ENCODE measurements around the gene LDHA.

LDHA gene

GRCh38 chr11:18394275-18394927 is at the start of gene LDHA:
LDHA (plus strand) TSS chr11:18394563; CDS start chr11:18396843, 2,280 bp downstream.
- peak; percentile 78 for DNase-seq

DNA sequence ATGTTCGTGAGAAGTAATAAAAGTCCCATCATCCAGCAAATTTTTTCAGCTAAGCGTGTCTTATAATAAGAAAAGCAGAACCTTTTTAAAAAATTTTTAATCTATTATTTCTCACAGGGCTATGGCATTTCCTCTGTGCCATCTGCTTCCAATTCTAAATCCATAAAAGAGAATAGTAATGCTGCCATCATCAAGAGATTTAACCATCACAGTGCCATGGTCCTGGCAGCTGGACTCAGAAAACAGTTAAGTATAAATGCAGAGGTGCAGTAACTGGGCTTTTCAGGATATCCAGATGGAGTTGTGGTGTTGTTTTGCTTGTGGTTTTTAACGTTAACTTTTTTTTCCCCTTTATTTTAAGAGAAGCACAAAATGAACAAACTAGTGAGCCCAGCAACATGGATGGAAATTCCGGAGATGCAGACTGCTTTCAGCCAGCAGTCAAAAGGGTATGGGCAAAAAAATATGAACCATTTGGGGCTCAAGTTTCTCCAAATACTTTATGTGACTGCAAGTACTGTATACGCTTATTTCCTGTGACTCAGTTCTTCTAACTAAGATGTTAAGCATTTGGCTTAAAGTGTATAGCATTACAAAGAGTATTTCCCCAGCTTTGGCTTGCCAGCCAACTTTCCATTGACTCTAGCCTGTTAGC is 46.8 kb upstream of the LDHA start:
- no peak for DNase-seq

DNA sequence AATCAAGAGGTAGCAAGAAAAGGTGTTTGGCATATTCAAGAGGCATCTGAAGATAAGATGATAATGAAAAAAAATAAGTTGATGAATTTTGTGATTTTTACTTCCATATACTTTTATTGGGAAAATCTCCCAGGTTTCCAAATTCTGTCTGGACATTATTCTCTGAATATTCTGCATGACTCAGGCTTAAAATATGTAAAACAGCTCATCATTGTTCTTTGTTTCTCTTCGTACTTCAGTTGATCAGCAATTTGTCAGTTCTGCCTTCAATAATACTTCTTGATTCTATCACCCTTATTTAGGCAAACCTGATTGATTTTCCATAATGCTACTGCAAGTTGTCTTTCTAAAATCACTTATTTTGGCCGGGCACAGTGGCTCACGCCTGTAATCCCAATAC is 41.8 kb upstream of the LDHA start:
- no peak for DNase-seq

DNA sequence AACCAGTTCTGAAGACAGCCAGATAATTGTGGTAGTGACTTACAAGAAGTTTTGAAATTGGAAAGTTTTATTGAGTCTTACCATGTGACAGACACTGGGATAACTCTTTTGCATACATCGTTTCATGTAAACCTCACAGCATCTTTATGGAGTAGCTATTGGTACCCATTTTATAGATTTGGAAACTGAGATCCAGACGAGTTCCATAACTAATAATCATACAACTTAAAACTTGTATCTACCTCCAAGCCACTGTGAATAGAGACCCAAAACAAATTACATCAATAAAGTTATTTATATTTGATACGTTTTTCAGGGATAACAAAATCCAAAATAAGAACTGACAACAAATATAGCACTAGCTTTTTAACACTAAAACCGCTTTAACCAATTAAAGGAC is 35.7 kb upstream of the LDHA start:
- no peak for DNase-seq

GRCh38 chr11:18361154-18361553 is 33.2 kb upstream of the LDHA start:
- no peak for DNase-seq

DNA sequence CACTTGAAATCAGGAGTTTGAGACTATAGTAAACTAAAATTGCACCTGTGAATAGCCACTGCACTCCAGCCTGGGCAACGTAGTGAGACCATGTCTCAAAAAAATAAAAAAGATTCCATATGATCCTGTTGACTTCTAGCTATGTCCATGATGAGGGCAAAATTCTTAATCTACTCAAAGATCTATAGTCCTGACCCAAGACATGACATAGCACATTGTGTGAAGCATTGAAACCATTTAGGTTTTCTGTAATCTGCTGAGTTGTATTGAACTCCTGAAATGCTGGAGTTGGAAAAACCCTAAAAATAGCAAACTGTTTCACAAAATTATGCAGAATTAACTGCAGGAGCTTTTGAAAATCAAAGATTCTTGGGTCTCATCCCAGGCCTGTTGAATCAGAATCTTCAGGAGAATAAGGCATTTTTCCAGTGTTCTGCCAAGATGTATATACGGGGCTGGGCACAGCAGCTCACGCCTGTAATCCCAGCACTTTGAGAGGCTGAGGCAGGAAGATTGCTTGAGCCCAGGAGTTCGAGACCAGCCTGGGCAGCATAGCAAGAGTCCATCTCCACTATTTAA is 29.8 kb upstream of the LDHA start:
- DNase-seq = no peak

DNA sequence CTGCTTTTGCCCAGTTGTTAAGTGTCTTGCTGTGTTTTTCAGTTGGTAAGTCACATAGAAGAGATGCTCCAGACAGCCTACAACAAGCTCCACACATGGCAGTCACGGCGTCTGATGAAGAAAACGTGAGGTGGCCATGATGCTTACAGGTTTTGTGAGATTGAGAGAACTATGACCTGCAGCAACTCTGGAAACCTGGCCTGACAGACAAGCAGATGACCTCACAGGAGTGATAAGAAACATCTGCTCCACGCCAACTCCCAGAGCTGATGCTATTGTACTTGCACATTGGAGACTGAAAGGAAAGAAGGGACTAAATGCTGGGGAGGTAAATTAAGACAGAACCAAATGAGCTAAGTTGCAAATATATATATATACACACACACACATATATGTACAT is 28.6 kb upstream of the LDHA start:
- DNase-seq = no peak

GRCh38 chr11:18366286-18366685 is 28.1 kb upstream of the LDHA start:
- no peak for DNase-seq

- DNase-seq = no peak
Measured at GRCh38 chr11:18367431-18367830, 26.9 kb upstream of the LDHA start.

GRCh38 chr11:18368221-18368620 is 26.1 kb upstream of the LDHA start:
- no peak for DNase-seq

DNA sequence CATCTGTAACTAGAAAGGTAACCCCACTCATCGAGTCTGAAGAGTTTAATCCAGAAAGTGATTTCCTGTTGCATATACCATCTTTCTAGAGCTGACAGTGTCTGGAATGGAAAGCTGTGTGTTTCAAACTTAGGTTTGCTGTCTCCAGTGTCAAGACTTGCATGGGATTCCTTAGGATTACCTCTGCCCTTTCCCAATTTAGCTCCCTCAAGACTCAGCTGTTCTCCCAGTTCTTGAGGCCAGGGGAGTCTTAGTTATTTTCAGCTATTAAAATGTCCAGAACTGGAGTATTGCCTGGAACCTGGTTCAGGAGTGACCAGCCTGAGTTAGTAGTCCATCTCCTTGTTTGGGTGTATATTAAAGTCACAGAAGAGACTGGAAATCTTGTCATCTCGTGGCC is 25.0 kb upstream of the LDHA start:
- DNase-seq = no peak

GRCh38 chr11:18371279-18371678 is 23.1 kb upstream of the LDHA start:
- no peak for DNase-seq

DNA sequence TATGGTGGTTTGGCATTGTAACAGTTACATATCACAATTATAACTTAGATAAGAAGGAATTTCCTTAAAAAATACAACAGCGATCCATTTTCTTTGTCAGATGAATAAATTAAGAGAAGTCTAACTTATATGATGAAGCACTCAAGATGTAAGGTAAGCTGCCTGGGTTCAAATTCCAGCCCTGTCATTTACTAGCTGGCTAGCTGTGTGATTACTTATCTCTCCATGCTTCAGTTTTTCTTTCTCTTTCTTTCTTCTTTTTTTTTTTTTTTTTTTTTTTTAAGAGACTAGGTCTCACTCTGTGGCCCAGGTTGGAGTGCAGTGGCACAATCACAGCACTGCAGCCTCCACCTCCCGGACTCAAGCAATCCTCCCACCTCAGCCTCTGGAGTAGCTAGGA is 22.2 kb upstream of the LDHA start:
- DNase-seq = no peak

DNA sequence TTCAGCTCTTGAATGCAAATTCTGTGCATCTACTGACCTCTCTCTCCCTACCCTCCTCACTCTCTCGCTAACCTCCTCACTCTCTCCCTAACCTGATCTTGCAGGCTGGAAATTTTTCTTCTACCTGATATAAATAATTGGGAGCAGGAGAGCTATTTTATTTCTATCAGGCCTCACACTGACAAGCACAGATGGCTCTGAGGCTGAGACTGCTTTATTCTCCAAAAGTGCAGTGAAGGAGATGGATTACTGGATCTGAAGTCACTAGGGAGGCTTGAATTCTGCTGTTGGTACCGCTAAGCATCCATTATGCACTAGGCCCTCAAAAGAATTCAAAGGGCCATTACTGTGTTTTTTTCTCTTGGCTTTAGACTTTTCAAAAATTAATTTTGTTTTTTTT is 19.4 kb upstream of the LDHA start:
- no peak for DNase-seq

GRCh38 chr11:18375941-18376340 is 18.4 kb upstream of the LDHA start:
- no peak for DNase-seq

- no peak for DNase-seq
Measured at GRCh38 chr11:18379201-18379600, 15.2 kb upstream of the LDHA start.

DNA sequence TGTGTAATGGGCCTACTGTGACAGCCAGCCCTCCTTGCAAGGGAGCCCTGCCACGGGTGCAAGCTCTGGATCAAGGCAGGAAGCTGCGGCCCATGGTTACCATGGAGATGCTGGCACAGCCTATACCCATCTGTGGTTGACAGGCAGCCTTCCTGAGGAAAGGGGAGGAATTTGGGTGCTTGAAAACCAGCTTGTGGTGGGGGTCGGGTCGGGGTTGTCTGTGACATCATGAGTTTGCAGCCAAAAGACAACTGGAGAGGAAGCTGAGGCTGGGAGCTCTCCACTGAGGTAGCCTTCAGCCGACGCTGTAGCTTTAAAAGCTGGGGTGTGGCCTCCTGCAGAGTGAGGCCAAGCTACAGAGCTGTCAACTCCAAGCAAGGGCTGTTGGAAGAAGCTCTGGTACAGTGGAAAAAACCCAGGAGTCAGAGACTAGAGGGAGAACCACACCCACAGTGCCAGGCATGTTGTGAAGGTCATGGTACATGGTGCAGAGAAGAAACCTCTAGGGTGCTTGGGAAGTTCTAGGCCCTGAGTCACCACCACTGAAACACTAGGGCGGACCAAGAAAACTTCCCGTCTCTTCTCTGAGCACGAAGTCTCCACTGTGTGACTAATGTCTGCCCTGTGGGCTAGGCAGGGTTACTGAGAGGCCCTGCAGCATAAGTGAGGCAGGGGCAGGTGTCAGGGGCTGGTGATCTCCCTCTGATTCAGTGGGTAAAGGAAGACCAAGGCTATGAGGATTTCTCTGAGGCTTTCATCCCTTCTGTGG is 10.8 kb upstream of the LDHA start:
- DNase-seq = peak; percentile 53

DNA sequence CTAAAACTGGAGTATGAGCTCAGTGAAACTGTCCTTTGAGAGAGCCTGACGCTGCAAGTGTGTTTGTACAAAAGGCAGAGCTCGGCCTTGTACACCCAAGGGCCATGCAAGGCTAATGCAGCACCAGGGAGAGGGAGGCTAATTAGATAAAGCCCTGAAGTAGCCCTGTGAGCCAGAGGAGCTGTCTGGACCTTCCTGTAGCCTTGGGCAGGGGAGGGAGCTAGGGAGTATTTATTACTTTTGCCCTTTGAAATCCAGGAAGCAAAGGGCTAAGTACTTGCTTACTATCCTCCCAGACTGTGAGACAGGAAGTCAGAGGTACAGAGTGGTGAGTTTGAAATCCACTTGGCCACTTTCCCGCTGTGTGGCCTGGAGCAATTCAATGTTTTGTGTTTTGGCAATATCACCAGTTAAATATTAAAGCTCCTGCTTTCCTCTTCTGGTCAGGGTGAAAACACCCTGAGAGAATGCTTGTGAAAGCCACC is 10.2 kb upstream of the LDHA start:
- DNase-seq = no peak

- no peak for DNase-seq
Measured at GRCh38 chr11:18390088-18390487, 4.3 kb upstream of the LDHA start.

GRCh38 chr11:18392434-18393321 is 1.7 kb upstream of the LDHA start:
- DNase-seq = no peak

DNA sequence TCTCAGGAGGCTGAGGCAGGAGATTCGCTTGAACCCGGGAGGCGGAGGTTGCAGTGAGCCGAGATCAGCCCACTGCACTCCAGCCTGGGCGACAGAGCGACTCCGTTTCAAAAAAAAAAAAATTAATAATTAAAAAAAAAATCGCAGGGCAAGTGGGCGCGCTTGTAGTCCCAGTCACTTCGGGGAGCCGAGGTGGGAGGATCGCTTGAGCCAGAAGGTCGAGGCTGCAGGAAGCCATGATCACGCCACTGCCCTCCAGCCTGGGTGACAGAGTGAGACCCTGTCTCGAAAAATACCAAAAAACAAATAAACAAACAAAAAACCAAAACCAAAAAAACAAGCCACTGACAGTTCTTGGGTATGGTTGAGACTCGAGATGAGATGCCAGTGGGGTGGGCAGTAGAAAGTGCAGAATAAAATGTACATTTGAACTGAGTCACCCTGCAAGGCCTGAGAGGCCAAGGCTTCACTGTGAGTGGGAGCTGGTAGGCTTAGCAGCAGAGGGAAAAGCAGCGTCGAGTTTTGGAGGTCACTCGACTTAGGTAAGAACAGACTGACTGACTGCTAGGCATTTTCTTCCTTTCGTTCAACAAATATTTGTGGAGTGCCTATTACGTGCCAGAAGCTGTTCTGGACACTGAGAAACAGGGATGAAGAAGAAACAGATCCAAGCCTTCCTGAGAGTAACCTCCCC is 635 bp upstream of the LDHA start:
- no peak for DNase-seq
